NCI-H1436 treated with DMSO at 0.1 percent for 48 hours (cell line): ENCODE data around the gene WWOX.

ENCODE experiments used
- DNase-seq: peaks from one replicate; lab custom pipeline; 2025; lab: John Stamatoyannopoulos, UW

Gene WWOX

GRCh38 chr16:78994135-78994745 is 894.8 kb downstream of the WWOX start:
- no peak for DNase-seq

- no peak for DNase-seq
Observed at GRCh38 chr16:78995441-78995840, 896.0 kb downstream of the WWOX start.

GRCh38 chr16:78996790-78997189 is 897.3 kb downstream of the WWOX start:
- no peak for DNase-seq

- DNase-seq, result no peak
Observed at GRCh38 chr16:78998879-78999278, 899.4 kb downstream of the WWOX start.

- no peak for DNase-seq
Observed at GRCh38 chr16:79001156-79001967, 901.9 kb downstream of the WWOX start.

GRCh38 chr16:79003026-79003609 is 903.7 kb downstream of the WWOX start:
- DNase-seq, result no peak

- no peak for DNase-seq
Observed at GRCh38 chr16:79004309-79004708, 904.9 kb downstream of the WWOX start.

GRCh38 chr16:79005096-79005495 is 905.6 kb downstream of the WWOX start:
- no peak for DNase-seq

- DNase-seq, result no peak
Observed at GRCh38 chr16:79006206-79006605, 906.8 kb downstream of the WWOX start.

GRCh38 chr16:79006765-79007164 is 907.3 kb downstream of the WWOX start:
- DNase-seq, result no peak

GRCh38 chr16:79007614-79008013 is 908.2 kb downstream of the WWOX start:
- no peak for DNase-seq

GRCh38 chr16:79008036-79008868 is 908.8 kb downstream of the WWOX start:
- DNase-seq, result no peak

- peak; percentile 88 for DNase-seq
Observed at GRCh38 chr16:79008869-79009179, 909.4 kb downstream of the WWOX start.

GRCh38 chr16:79009896-79010295 is 910.4 kb downstream of the WWOX start:
- DNase-seq, result no peak

GRCh38 chr16:79011282-79011681 is 911.8 kb downstream of the WWOX start:
- DNase-seq, result no peak

GRCh38 chr16:79012671-79013434 is 913.4 kb downstream of the WWOX start:
- no peak for DNase-seq

- no peak for DNase-seq
Observed at GRCh38 chr16:79013930-79014660, 914.6 kb downstream of the WWOX start.

- DNase-seq, result no peak
Observed at GRCh38 chr16:79018650-79019429, 919.4 kb downstream of the WWOX start.

- DNase-seq, result no peak
Observed at GRCh38 chr16:79019431-79019830, 920.0 kb downstream of the WWOX start.

- DNase-seq, result no peak
Observed at GRCh38 chr16:79021991-79022630, 922.7 kb downstream of the WWOX start.
